Measurements from ENCODE around the gene RBFOX2. TPM values are rescaled to one million over a fixed set of nuclear protein-coding genes. Genes with fewer than 3 reads are reported as not detected.

The RBFOX2 gene
- total and polyA plus RNA-seq, 2 donors: 86.5 to 278 TPM

DNA sequence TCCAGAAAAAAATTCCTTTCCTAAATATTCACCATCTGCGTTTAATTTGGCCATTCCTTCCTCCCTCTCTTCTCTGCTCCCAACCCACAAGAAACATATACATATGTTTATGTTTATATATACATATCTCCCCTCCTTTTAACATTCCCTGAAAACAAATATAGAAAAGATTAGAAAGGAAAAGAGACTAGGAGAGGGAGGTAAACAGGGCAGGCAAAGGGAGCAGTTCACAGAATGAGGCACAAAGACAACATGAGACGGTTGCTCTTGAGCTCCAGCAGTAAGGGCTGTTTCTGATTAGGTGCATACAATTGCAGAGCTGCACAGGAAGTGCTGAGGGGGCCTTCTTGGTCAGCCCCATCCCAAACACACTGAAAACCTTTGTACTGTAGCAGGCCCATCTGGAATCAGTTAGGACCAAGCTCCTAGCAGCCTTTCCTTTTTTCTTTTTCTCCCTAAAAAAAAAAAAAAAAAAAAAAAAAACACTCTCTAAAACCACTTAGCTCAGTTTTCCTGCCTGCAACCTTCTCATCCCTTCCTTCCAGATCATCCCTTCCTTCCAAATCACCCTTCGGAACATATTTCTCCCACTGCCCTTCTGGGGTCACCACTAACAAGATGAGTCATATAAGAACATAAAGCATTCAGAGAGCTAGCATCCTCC, 57.0 kb downstream of the RBFOX2 start:
- WGBS: 27% methylated on average over 3 of the region's 3 CpGs
- H3K4me1 ChIP-seq (ENCODE audit: insufficient read depth): peaks cover 3% of the 10 kb centered on the region

DNA sequence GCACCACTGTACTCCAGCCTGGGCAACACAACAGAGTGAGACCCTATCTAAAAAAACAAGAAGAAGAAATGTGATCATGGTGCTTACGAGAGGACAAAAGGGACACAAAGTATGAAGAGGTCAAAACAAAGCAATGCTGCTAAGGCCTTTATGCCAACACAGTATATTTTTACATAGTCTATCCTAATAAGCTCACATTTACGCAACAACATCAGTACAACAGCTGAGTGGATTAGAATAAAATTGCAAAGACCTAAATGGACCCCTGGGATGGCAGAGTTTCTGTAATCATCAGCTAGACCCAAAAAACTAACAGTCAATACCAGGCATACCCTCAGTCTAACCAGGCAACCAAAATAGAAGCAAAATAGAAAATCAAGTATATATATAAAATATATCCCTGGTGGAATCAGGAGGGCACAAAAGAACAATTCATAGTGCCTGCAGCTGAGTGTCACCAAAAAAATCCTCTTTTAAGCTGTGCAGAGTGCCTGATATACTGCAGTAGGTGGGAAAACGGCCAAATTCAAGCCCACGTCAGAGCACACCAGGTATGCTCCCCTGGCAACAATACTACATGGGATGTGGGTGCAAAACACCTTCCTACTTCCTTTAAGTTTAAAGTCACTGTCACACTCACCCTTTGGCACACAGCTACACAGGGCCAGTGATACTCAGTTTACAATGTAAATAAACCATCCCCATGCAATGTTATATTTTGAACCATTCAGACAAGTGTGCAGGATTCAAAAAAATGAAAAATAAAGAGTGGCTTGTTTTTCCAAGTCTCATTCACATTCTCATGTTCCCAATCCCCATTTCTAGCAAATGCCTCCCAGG, 57.8 kb downstream of the RBFOX2 start:
- Histone ChIP-seq H3K27ac (ENCODE audit: low read depth) (no peak overlapping the region), H3K4me1 (ENCODE audit: insufficient read depth) (peaks cover 3% of the 10 kb centered on the region), H3K4me3 (ENCODE audit: low read depth, low read length) (no peak overlapping the region), H3K36me3 (ENCODE audit: insufficient read depth) (no peaks in the 10 kb centered on the region)
- 63% methylated on average over 4 of the region's 4 CpGs for WGBS
- no peak for DNase-seq (ENCODE audit: extremely low spot score)

More for the DNA sequence above, 57.0 kb downstream of the RBFOX2 start:
- DNase-seq (ENCODE audit: extremely low spot score): peak; percentile 61
- H3K27ac ChIP-seq (ENCODE audit: low read depth): peak overlapping the region; percentile 35
- H3K4me3 ChIP-seq (ENCODE audit: low read depth, low read length): no peak overlapping the region
- H3K36me3 ChIP-seq (ENCODE audit: insufficient read depth): no peaks in the 10 kb centered on the region

- WGBS: 99% methylated on average over 3 of the region's 3 CpGs
- Histone ChIP-seq H3K36me3 (ENCODE audit: insufficient read depth) (no peaks in the 10 kb centered on the region), H3K27ac (ENCODE audit: low read depth) (no peak overlapping the region), H3K4me3 (ENCODE audit: low read depth, low read length) (no peak overlapping the region), H3K4me1 (ENCODE audit: insufficient read depth) (no peaks in the 10 kb centered on the region)
- no peak for DNase-seq (ENCODE audit: extremely low spot score)
These were observed 61.6 kb downstream of the RBFOX2 start for GRCh38 chr22:35967046-35967397.

DNA sequence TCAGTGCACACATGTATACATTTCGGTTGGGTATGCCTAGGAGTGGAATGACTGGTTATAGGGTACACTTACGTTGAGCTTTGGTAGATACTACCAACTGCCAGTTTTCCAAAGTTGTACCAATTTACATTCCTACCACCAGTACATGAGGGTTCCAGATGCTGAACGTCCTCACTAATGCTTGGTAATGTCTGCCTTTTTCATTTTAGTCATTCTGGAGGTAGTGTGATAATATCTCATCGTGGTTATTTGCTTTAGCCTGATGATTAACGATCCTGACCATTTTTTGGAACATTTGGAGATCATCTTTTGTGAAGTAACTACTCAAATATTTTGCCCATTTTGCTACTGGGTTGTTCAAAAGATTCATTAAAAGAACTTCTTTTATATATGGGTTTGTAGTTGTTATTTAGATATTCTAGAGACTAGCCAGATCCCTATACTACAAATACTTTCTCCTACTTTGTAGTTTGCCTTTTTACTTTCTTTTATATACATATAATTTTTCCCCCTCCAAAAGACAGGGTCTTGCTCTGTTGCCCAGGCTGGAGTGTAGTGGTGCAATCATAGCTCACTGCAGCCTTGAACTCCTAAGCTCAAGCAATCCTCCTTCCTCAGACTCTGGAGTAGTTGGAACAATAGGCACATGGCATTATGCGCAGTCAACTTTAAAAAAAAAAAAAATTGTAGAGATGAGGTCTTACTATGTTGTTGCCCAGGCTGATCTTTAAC, 62.1 kb downstream of the RBFOX2 start:
- H3K4me3 ChIP-seq (ENCODE audit: low read depth, low read length): no peak overlapping the region
- 78% methylated on average over 6 of the region's 6 CpGs for WGBS
- H3K4me1 ChIP-seq (ENCODE audit: insufficient read depth): no peaks in the 10 kb centered on the region
- H3K36me3 ChIP-seq (ENCODE audit: insufficient read depth): no peaks in the 10 kb centered on the region
- DNase-seq (ENCODE audit: extremely low spot score): no peak
- no peak overlapping the region for H3K27ac ChIP-seq (ENCODE audit: low read depth)

DNA sequence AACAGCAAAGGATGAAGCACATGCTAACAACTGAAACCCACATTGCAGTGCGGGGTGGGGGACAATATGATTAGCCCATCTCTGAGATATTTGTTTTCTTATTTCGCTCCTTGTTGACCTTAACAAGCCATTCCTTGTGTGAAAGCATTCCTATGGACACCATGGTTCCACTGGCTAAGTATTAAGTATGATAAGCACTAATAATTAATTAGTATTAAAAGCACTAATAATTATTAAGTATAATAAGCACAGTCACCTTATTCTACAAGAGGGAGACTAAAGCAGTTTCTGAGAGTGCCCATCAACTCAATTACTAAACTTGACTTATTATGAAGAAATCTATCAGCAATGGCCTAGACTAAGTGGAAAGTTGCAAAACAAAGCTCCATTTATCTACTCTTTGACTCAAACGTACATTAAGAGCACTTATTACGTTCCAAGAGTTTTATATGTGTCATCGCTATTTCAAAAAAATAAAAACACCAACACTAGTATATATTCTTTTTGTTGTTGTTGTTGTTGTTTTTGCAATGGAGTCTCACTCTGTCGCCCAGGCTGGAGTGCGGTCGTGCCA, 65.3 kb downstream of the RBFOX2 start:
- Histone ChIP-seq H3K4me1 (ENCODE audit: insufficient read depth) (no peaks in the 10 kb centered on the region), H3K4me3 (ENCODE audit: low read depth, low read length) (no peak overlapping the region), H3K36me3 (ENCODE audit: insufficient read depth) (no peaks in the 10 kb centered on the region), H3K27ac (ENCODE audit: low read depth) (no peak overlapping the region)
- no peak for DNase-seq (ENCODE audit: extremely low spot score)
- 90% methylated on average over 8 of the region's 8 CpGs for WGBS

GRCh38 chr22:35961480-35962295, 66.9 kb downstream of the RBFOX2 start:
- Histone ChIP-seq H3K4me1 (ENCODE audit: insufficient read depth) (no peaks in the 10 kb centered on the region), H3K36me3 (ENCODE audit: insufficient read depth) (no peaks in the 10 kb centered on the region), H3K4me3 (ENCODE audit: low read depth, low read length) (no peak overlapping the region), H3K27ac (ENCODE audit: low read depth) (no peak overlapping the region)
- 20% methylated on average over 5 of the region's 5 CpGs for WGBS
- peak; percentile 59 for DNase-seq (ENCODE audit: extremely low spot score)

DNA sequence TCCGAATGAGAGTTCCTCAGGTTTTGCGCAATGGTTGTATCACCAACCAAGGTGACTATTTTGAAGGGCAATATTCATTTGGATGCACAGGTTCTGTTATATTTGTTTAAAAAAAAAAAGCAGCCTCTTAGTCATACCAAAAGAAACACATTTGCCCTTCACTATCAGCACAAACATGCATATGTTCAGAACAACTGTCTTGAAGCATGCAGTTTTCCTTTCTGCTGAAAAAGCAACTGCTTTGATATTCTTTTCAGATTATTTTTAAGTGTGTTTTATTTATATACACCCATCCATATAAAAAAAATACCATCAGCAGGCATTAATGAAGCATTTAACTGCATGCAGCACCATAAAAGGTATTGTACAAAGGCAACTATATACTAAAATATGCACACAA, 67.8 kb downstream of the RBFOX2 start:
- no peak overlapping the region for H3K4me3 ChIP-seq (ENCODE audit: low read depth, low read length)
- H3K27ac ChIP-seq (ENCODE audit: low read depth): no peak overlapping the region
- no peaks in the 10 kb centered on the region for H3K4me1 ChIP-seq (ENCODE audit: insufficient read depth)
- no peaks in the 10 kb centered on the region for H3K36me3 ChIP-seq (ENCODE audit: insufficient read depth)
- 95% methylated on average over 2 of the region's 2 CpGs for WGBS
- DNase-seq (ENCODE audit: extremely low spot score): no peak

DNA sequence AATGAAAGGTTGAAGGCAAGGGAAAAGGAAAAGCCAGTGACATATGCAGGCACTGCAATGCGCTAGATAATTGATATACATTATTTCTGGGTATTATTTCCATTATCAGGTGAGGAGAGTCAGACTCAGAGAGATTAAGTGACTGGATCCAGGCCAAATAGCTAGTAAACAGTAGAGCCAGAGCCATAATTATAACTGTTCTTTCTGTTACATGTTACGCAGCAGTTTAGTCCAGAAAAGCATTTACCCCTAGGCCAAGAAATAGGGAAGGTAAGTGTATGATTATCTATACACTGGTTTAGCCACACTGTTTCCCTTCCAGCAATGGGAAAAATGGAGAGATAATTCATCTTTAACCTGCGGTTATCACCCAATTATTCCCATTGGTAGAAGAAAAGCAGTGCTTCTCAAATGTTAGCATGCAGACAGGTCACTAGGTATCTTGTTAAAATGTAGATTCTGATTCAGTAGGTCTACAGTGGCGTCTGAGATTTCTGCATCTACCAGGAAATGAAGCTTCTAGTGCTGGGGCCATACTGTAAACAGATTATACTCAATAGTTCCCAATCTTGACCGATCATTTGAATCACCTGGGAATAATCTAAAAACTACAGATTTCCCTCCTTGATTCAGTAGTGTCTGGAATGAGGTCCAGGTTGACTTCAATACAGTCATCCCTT, 69.4 kb downstream of the RBFOX2 start:
- no peaks in the 10 kb centered on the region for H3K36me3 ChIP-seq (ENCODE audit: insufficient read depth)
- 89% methylated on average over 5 of the region's 5 CpGs for WGBS
- H3K4me3 ChIP-seq (ENCODE audit: low read depth, low read length): no peak overlapping the region
- H3K4me1 ChIP-seq (ENCODE audit: insufficient read depth): no peaks in the 10 kb centered on the region
- no peak overlapping the region for H3K27ac ChIP-seq (ENCODE audit: low read depth)
- no peak for DNase-seq (ENCODE audit: extremely low spot score)

DNA sequence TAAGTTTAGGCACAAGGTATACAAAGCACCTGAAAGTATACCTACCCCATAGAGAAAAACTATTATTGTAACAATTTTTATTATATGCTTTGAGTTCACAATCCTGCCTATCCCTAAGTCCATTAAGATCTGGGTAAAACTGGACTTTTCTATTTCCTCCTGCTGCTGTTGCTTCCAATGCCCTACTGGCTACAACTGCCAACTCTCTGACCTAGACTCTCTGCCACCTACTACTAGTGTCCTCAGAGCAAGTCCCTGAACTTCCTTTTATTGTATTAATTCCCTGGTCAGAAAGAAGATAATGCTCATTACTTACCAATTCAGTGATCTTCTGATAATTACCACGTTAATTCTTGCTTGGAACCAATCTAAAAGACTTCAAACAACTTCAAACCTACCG, 70.3 kb downstream of the RBFOX2 start:
- 75% methylated on average over 2 of the region's 2 CpGs for WGBS
- no peak for DNase-seq (ENCODE audit: extremely low spot score)
- no peaks in the 10 kb centered on the region for H3K4me1 ChIP-seq (ENCODE audit: insufficient read depth)

DNA sequence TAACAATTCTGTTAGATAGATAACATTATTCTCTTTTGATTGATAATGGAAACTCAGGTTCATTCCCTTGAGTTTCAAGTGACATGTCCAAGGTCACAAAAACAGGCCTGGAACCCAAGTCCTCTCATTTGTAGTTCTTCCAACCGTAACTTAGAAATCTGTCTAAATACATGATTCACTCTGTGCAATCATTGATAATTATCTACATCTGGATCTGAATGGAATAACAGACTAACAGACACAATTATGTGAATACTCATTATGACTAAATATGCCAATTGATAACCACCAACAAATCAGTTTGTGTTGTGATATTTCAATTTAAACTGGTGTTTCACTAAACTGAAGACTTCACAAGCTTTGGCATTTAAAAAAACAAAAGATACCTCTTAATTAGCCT, 71.0 kb downstream of the RBFOX2 start:
- H3K27ac ChIP-seq (ENCODE audit: low read depth): no peak overlapping the region
- H3K4me3 ChIP-seq (ENCODE audit: low read depth, low read length): no peak overlapping the region
- no peaks in the 10 kb centered on the region for H3K4me1 ChIP-seq (ENCODE audit: insufficient read depth)
- H3K36me3 ChIP-seq (ENCODE audit: insufficient read depth): no peaks in the 10 kb centered on the region
- WGBS: 72% methylated on average over 1 of the region's 1 CpG
- DNase-seq (ENCODE audit: extremely low spot score): no peak

More for the DNA sequence above, 70.3 kb downstream of the RBFOX2 start:
- Histone ChIP-seq H3K36me3 (ENCODE audit: insufficient read depth) (no peaks in the 10 kb centered on the region), H3K27ac (ENCODE audit: low read depth) (no peak overlapping the region), H3K4me3 (ENCODE audit: low read depth, low read length) (no peak overlapping the region)

- H3K4me3 ChIP-seq (ENCODE audit: low read depth, low read length): no peak overlapping the region
- H3K4me1 ChIP-seq (ENCODE audit: insufficient read depth): no peaks in the 10 kb centered on the region
- DNase-seq (ENCODE audit: extremely low spot score): no peak
- H3K27ac ChIP-seq (ENCODE audit: low read depth): no peak overlapping the region
- 76% methylated on average over 3 of the region's 3 CpGs for WGBS
- no peaks in the 10 kb centered on the region for H3K36me3 ChIP-seq (ENCODE audit: insufficient read depth)
These were observed 71.8 kb downstream of the RBFOX2 start for GRCh38 chr22:35956850-35957249.

GRCh38 chr22:35955546-35955945, 73.1 kb downstream of the RBFOX2 start:
- Histone ChIP-seq H3K27ac (ENCODE audit: low read depth) (no peak overlapping the region), H3K4me1 (ENCODE audit: insufficient read depth) (no peaks in the 10 kb centered on the region), H3K36me3 (ENCODE audit: insufficient read depth) (no peaks in the 10 kb centered on the region), H3K4me3 (ENCODE audit: low read depth, low read length) (no peak overlapping the region)
- DNase-seq (ENCODE audit: extremely low spot score): no peak
- 96% methylated on average over 7 of the region's 7 CpGs for WGBS
